CD4-positive, alpha-beta T cell treated with Interleukin-6 at 100 ng/mL for 8 hours (primary cell): ENCODE results near the gene ATXN2.
"Not testable (repeated sequence)": the region's sequence is repeated elsewhere in the genome, so short reads cannot be mapped to it uniquely, and the experiment has no call there.

Experiments
- DNase-seq: peaks from one replicate; pipeline ENCODE4 v3.0.0-alpha.2; 2020; ENCODE audit warnings: mixed read lengths, low spot score

The ATXN2 gene

GRCh38 chr12:111574797-111575443 is 24.2 kb downstream of the ATXN2 start:
- DNase-seq, result no peak

- DNase-seq, result no peak
These were observed 25.6 kb downstream of the ATXN2 start for GRCh38 chr12:111573476-111573875.

- DNase-seq, result no peak
These were observed 28.8 kb downstream of the ATXN2 start for GRCh38 chr12:111570084-111570961.

GRCh38 chr12:111569363-111570083 is 29.6 kb downstream of the ATXN2 start:
- DNase-seq, result no peak

GRCh38 chr12:111560844-111561243 is 38.3 kb downstream of the ATXN2 start:
- not testable (repeated sequence) for DNase-seq

GRCh38 chr12:111558107-111558376 is 41.1 kb downstream of the ATXN2 start:
- no peak for DNase-seq

- no peak for DNase-seq
These were observed 41.6 kb downstream of the ATXN2 start for GRCh38 chr12:111557271-111558106.

- no peak for DNase-seq
These were observed 42.4 kb downstream of the ATXN2 start for GRCh38 chr12:111556676-111557075.

- not testable (repeated sequence) for DNase-seq
These were observed 43.8 kb downstream of the ATXN2 start for GRCh38 chr12:111555313-111555712.

GRCh38 chr12:111546758-111547383 is 52.2 kb downstream of the ATXN2 start:
- no peak for DNase-seq

GRCh38 chr12:111546171-111546570 is 52.9 kb downstream of the ATXN2 start:
- no peak for DNase-seq

- DNase-seq, result no peak
These were observed 55.1 kb downstream of the ATXN2 start for GRCh38 chr12:111544032-111544431.

GRCh38 chr12:111532751-111533150 is 66.4 kb downstream of the ATXN2 start:
- DNase-seq, result no peak

GRCh38 chr12:111529424-111530368 is 69.4 kb downstream of the ATXN2 start:
- peak; percentile 60 for DNase-seq

GRCh38 chr12:111523587-111524167 is 75.4 kb downstream of the ATXN2 start:
- DNase-seq, result no peak

- DNase-seq, result no peak
These were observed 77.3 kb downstream of the ATXN2 start for GRCh38 chr12:111521801-111522200.

GRCh38 chr12:111519937-111520336 is 79.2 kb downstream of the ATXN2 start:
- DNase-seq, result no peak

GRCh38 chr12:111519083-111519482 is 80.0 kb downstream of the ATXN2 start:
- no peak for DNase-seq

GRCh38 chr12:111507719-111508118 is 91.4 kb downstream of the ATXN2 start:
- not testable (repeated sequence) for DNase-seq

- DNase-seq, result not testable (repeated sequence)
These were observed 91.9 kb downstream of the ATXN2 start for GRCh38 chr12:111507258-111507657.
